ENCODE results near the gene CACNG7. TPM values are rescaled to one million over a fixed set of nuclear protein-coding genes. Genes with fewer than 3 reads are reported as not detected.

The CACNG7 gene
- total RNA-seq, 1 experiment from 2014 or later = 22.7 TPM

DNA sequence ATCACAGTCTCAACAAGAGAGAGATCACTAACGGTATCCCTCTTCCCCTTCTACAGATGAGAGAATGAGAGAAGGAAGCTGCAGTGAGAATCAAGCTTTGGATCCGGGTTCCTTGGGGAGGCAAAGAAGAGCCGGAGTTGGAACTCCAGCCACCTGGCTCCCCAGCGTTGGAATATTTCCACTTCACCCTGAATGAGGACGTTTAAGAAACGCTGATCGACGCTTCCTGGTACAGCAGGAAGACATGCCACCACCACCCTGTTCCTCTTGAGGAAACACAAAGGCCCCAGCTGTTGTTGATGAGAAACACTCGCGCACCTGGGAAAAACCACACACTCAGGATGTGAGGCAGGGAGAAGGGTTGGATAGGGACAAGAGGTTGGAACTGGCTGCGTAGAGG is 42.4 kb downstream of the CACNG7 start:
- Histone ChIP-seq H3K14ac (ENCODE audit: insufficient read depth, low read length) (no peak overlapping the region), H2BK20ac (ENCODE audit: low read depth, low read length, poor library complexity, severe bottlenecking) (no peak overlapping the region), H2BK12ac (ENCODE audit: insufficient read length, low read depth, low read length) (no peak overlapping the region), H2AFZ (ENCODE audit: low read length) (no peak overlapping the region), H4K91ac (ENCODE audit: insufficient read length, low read depth, low read length) (no peak overlapping the region), H4K20me1 (ENCODE audit: control insufficient read depth, insufficient read depth, insufficient read length) (no peaks in the 10 kb centered on the region), H2BK5ac (ENCODE audit: insufficient read length, low read length) (no peak overlapping the region), H4K8ac (replicated peaks; ENCODE audit: insufficient read length, low read depth, low read length) (no peak overlapping the region), H3K27me3 (ENCODE audit: insufficient read depth, low read length) (no peaks in the 10 kb centered on the region), H3K23me2 (ENCODE audit: insufficient read length, low read depth, low read length, poor library complexity, severe bottlenecking) (no peaks in the 10 kb centered on the region), H2AK5ac (ENCODE audit: insufficient read length, low read length) (no peak overlapping the region), H3T11ph (ENCODE audit: low read length) (no peak overlapping the region), H3K79me2 (ENCODE audit: insufficient read depth, low read length) (no peaks in the 10 kb centered on the region), H3K9ac (ENCODE audit: extremely low read depth, insufficient read length, low read length) (no peak overlapping the region), H3K27ac (ENCODE audit: insufficient read length, low read depth, low read length) (no peak overlapping the region), H3K18ac (ENCODE audit: insufficient read length, low read depth, low read length) (no peak overlapping the region), H3K9me3 (ENCODE audit: control insufficient read depth, low read depth, low read length) (no peaks in the 10 kb centered on the region), H2BK120ac (ENCODE audit: low read depth, low read length, poor library complexity, severe bottlenecking) (no peak overlapping the region), H3K4me2 (ENCODE audit: insufficient read depth, insufficient read length, low read length) (no peak overlapping the region), H2BK15ac (ENCODE audit: low read depth, low read length) (no peak overlapping the region), H3K4me1 (ENCODE audit: insufficient read depth, low read length) (no peaks in the 10 kb centered on the region; the same call in none of the 2 replicates), H3K23ac (ENCODE audit: insufficient read length, low read depth, low read length) (no peak overlapping the region), H4K5ac (ENCODE audit: insufficient read length, low read depth, low read length) (no peak overlapping the region), H3K4ac (ENCODE audit: low read depth, low read length) (no peak overlapping the region), H3K79me1 (ENCODE audit: insufficient read depth, low read depth, low read length, poor library complexity, severe bottlenecking) (no peaks in the 10 kb centered on the region), H3K56ac (ENCODE audit: insufficient read length, low read depth, low read length) (no peak overlapping the region)
- no peak for DNase-seq
- Mint-ChIP-seq H3K27ac (no peak overlapping the region), H3K36me3 (ENCODE audit: insufficient read depth in 1 of 3, low read depth in 3 of 3) (peaks cover 0 to 4% (median 0%) of the 10 kb centered on the region in 3 experiments; a peak in 1 of 7 replicates), H3K4me1 (peaks cover 12 to 30% of the 10 kb centered on the region in 2 experiments), H3K9me3 (peaks cover 0 to 3% of the 10 kb centered on the region in 2 experiments; a peak in 1 of 5 replicates), H3K27me3 (ENCODE audit: low read depth) (peaks cover 11% of the 10 kb centered on the region), H3K4me3 (no peak overlapping the region)
- no CpG with 5 or more reads among the region's 11 CpGs for WGBS (ENCODE audit: extremely low coverage, insufficient read length, low lambda C conversion rate)
- TF ChIP-seq, protein P1, sequence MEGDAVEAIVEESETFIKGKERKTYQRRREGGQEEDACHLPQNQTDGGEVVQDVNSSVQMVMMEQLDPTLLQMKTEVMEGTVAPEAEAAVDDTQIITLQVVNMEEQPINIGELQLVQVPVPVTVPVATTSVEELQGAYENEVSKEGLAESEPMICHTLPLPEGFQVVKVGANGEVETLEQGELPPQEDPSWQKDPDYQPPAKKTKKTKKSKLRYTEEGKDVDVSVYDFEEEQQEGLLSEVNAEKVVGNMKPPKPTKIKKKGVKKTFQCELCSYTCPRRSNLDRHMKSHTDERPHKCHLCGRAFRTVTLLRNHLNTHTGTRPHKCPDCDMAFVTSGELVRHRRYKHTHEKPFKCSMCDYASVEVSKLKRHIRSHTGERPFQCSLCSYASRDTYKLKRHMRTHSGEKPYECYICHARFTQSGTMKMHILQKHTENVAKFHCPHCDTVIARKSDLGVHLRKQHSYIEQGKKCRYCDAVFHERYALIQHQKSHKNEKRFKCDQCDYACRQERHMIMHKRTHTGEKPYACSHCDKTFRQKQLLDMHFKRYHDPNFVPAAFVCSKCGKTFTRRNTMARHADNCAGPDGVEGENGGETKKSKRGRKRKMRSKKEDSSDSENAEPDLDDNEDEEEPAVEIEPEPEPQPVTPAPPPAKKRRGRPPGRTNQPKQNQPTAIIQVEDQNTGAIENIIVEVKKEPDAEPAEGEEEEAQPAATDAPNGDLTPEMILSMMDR (conservative IDR thresholded peaks at IDR 0.05) = no peak
